Fibroblast of villous mesenchyme (primary cell): ENCODE data around the gene CD8A. TPM values are rescaled to one million over a fixed set of nuclear protein-coding genes. Genes with fewer than 3 reads are reported as not detected.

Experiments used
- DNase-seq: peaks from one replicate; pipeline ENCODE4 v3.0.0-alpha.2; 2010; ENCODE audit warnings: low read depth
- H3K4me3 ChIP-seq: 2 replicates; pipeline ENCODE4 v1.5.1; 2011; ENCODE audit warnings: low read depth, mild to moderate bottlenecking, low read length
- total RNA-seq: library from RNA; depleted of rRNA; stranded (reverse); fragments of >200 nt; gene quantifications from 2 replicates; pipeline ENCODE4 v1.2.3, GENCODE V29; 2012
- TF ChIP-seq, protein P1 (sequence below): IDR thresholded peaks from 2 replicates; pipeline ENCODE4 v1.5.1; 2012; ENCODE audit warnings: low read depth, mild to moderate bottlenecking, low read length; ENCODE audit not compliant: insufficient read depth

The CD8A gene
- total RNA-seq, 1 donor = not detected

DNA sequence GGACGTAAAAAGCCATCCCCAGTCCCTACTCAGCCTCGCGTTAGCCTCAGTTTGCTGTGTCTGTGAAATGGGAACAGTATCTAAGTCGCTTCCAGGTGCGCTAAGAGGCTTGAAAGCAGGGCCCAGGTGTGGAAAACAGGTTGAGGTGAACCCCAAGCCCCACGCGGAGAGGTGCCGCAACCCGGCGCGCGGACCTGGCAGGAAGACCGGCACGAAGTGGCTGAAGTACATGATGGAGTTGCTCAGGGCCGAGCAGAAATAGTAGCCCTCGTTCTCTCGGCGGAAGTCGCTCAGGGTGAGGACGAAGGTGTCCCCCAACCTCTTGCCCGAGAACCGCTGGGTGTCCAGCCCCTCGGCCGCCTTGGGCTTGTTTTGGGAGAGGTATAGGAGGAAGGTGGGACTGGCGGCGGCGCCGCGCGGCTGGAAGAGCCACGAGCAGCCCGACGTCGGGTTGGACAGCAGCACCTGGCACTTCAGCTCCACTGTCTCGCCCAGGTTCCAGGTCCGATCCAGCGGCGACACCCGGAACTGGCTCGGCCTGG, 508 bp downstream of the CD8A start:
- DNase-seq = no peak
- H3K4me3 ChIP-seq = no peak overlapping the region
- TF ChIP-seq, protein P1, sequence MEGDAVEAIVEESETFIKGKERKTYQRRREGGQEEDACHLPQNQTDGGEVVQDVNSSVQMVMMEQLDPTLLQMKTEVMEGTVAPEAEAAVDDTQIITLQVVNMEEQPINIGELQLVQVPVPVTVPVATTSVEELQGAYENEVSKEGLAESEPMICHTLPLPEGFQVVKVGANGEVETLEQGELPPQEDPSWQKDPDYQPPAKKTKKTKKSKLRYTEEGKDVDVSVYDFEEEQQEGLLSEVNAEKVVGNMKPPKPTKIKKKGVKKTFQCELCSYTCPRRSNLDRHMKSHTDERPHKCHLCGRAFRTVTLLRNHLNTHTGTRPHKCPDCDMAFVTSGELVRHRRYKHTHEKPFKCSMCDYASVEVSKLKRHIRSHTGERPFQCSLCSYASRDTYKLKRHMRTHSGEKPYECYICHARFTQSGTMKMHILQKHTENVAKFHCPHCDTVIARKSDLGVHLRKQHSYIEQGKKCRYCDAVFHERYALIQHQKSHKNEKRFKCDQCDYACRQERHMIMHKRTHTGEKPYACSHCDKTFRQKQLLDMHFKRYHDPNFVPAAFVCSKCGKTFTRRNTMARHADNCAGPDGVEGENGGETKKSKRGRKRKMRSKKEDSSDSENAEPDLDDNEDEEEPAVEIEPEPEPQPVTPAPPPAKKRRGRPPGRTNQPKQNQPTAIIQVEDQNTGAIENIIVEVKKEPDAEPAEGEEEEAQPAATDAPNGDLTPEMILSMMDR = no peak

DNA sequence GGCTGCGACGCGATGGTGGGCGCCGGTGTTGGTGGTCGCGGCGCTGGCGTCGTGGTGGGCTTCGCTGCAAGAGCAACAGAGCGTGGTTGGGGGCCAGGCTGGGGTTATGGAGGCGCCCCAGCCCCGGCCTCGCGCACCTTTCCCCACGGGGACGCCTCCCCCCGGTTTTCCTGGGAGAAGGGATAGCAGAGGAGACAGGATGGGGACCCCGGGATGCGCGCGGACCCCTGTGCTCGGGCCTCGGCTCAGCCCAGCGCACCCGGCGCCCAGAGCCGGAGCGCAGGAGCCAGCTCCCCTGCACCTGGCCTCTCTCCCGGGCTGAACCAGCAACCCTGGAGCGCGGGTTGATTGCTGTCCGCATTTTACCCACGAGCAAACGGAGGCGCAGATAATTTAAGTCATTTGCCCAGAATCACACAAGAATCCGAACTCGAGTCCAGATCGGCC, 1.0 kb downstream of the CD8A start:
- DNase-seq = no peak
- H3K4me3 ChIP-seq = no peak overlapping the region
- TF ChIP-seq, protein P1 = no peak

- DNase-seq = no peak
- TF ChIP-seq, protein P1 = no peak
- H3K4me3 ChIP-seq = no peak overlapping the region
These were observed 1.6 kb downstream of the CD8A start for GRCh38 chr2:86788881-86789686.

GRCh38 chr2:86788165-86788564, 2.5 kb downstream of the CD8A start:
- no peak overlapping the region for H3K4me3 ChIP-seq
- no peak for DNase-seq
- TF ChIP-seq, protein P1 = no peak

DNA sequence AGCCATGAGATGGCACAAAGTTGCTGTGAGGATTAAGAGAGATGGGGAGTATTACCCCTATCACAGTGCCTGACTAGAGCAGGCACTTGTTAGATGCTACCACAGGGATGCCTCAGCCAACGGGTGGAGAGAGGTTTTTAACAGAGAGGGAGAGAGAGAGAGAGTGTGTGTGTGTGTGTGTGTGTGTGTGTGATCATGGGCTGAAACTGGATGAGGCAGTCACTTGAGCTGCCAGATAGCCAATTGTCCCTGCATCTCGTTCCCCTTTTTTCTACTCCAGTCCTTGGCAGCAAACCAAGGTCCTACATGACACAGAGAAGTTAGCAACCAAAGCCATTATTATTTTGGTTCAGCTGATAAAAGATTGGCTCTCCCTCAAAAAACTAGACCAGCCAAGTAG, 3.0 kb downstream of the CD8A start:
- TF ChIP-seq, protein P1 = no peak
- no peak for DNase-seq
- H3K4me3 ChIP-seq = no peak overlapping the region

- TF ChIP-seq, protein P1 = no peak
- no peak overlapping the region for H3K4me3 ChIP-seq
- DNase-seq = no peak
These were observed 4.6 kb downstream of the CD8A start for GRCh38 chr2:86786001-86786536.
